Peyer's patch (tissue), 4 donors: Measurements from ENCODE around the gene SCN2A.

ENCODE experiments used
- CTCF ChIP-seq, 6 experiments: fragments of 450-650 bp in 4 of 6; fragments of 200-600 bp in 2 of 6; sonication (generic) in 1 of 6; IDR thresholded peaks; one replicate each; pipeline ENCODE4 v1.5.1; 2017 to 2019; ENCODE audit warnings: antibody characterized with exemption in 6 of 6, mild to moderate bottlenecking in 3 of 6, moderate library complexity in 1 of 6
- POLR2A ChIP-seq, 2 donors: fragments of 450-650 bp; IDR thresholded peaks; one replicate each; pipeline ENCODE4 v1.5.1; 2017; ENCODE audit warnings: antibody characterized with exemption in 2 of 2, mild to moderate bottlenecking in 2 of 2, moderate library complexity in 2 of 2

DNA sequence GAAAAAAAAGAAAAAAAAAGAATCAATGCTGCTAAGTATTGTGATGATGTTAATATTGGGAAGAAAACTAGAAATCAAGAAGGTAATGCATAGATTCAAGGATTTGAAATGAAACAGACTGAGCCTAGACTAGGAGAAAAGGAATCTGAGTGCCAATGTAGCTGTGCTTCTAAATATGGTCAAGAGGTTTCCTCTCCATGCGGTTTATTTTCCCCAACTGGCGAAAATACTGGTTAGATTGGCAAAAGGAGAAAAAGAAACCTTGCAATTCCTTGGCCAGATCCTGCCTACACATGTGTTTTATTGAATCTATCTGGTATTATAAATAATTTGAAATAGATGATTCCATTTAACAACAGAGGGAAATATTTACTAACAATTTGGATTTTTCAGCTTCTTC, 41.0 kb upstream of the SCN2A start:
- no peak for TF ChIP-seq POLR2A (IDR thresholded peaks at IDR 0.05)
- no peak for TF ChIP-seq CTCF (IDR thresholded peaks at IDR 0.05)
